Thyroid gland (tissue), 4 donors: Measurements from ENCODE around the gene KRTAP5-4.

Source experiments
- CTCF ChIP-seq, 6 experiments: fragments of 200-600 bp in 3 of 6; fragments of 450-650 bp in 3 of 6; sonication (generic) in 3 of 6; IDR thresholded peaks; one replicate each; pipeline ENCODE4 v1.5.1; 2016 to 2019; ENCODE audit warnings: antibody characterized with exemption in 6 of 6, mild to moderate bottlenecking in 2 of 6, inconsistent platforms in 1 of 6, moderate library complexity in 1 of 6
- POLR2A ChIP-seq, 2 donors: fragments of 450-650 bp; IDR thresholded peaks; one replicate each; pipeline ENCODE4 v1.6.1; 2017; ENCODE audit warnings: antibody characterized with exemption in 2 of 2, mild to moderate bottlenecking in 2 of 2, moderate library complexity in 1 of 2

- TF ChIP-seq CTCF (IDR thresholded peaks at IDR 0.05) (peak in 1 of 6 experiments; percentile 30), POLR2A (IDR thresholded peaks at IDR 0.05) (no peak)
Measured at GRCh38 chr11:1574933-1575242, 47.0 kb downstream of the KRTAP5-4 start.
